ENCODE measurements around the gene DDX17.

DDX17 gene

DNA sequence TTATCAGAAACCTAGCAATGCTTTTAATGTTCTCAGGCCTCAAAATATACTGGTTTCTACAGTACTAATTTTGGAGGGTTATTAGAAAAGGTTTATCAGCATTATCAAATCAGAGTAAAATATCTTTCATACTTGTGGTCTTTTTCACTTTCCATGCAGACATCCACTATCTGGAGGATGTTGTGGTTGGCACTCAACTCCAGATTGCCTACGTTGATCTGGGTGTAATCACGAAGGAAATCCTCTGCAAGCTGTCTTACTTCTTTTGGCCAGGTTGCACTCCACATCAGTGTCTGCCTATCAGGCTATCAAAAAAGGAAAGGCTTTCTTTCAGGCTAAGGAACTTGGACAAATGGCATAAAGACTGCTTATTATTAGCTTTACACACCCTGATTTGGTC, 11.6 kb downstream of the DDX17 start:
- TF ChIP-seq, protein P1, sequence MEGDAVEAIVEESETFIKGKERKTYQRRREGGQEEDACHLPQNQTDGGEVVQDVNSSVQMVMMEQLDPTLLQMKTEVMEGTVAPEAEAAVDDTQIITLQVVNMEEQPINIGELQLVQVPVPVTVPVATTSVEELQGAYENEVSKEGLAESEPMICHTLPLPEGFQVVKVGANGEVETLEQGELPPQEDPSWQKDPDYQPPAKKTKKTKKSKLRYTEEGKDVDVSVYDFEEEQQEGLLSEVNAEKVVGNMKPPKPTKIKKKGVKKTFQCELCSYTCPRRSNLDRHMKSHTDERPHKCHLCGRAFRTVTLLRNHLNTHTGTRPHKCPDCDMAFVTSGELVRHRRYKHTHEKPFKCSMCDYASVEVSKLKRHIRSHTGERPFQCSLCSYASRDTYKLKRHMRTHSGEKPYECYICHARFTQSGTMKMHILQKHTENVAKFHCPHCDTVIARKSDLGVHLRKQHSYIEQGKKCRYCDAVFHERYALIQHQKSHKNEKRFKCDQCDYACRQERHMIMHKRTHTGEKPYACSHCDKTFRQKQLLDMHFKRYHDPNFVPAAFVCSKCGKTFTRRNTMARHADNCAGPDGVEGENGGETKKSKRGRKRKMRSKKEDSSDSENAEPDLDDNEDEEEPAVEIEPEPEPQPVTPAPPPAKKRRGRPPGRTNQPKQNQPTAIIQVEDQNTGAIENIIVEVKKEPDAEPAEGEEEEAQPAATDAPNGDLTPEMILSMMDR (IDR thresholded peaks at IDR 0.05; ENCODE audit: control extremely low read depth, extremely low read depth, low read depth, missing control alignments), result no peak
- no peak for DNase-seq (ENCODE audit: extremely low spot score)
- POLR2A ChIA-PET, result no interaction called here
- CTCF ChIA-PET, result interaction anchor here (1.0 kb wide), 1 partner anchor 11 kb away, joined by 3 read pairs; no protein-coding TSS in a partner anchor

DNA sequence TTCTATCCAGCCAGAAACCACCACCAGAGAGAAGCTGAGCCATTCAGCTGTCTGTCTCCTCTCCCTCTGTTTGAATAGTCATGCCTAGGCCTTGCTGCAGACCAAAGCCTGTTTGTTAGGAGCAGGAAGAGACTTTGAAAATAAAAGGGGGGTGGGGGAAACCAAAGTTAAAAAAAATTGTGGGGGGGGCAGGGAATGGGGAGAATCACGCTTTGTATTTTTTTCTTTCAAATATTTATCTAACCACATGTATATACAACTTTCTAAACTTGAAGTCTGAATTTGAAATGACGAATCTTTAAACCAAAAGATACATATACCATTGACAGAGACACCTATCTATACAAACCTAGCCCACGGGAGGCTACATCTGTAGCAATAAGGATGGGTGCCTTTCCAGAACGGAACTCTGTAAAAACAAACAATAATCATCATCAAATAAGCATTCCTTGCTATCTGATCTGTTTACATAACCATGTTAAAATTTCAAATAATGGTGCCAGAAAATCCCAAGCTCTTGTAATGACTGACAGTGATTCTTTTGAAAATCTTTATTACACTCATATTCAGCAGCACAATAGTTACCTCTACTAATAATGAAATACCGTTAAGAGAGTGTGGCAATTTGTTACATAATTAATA, 14.3 kb downstream of the DDX17 start:
- TF ChIP-seq, protein P1 (IDR thresholded peaks at IDR 0.05; ENCODE audit: control extremely low read depth, extremely low read depth, low read depth, missing control alignments), result no peak
- ChIA-PET CTCF (interaction anchor here (2.1 kb wide), 1 partner anchor 16 kb away, joined by 4 read pairs; no protein-coding TSS in a partner anchor), POLR2A (interaction anchor here (0.8 kb wide), 1 partner anchor 11 kb away, joined by 3 read pairs; no protein-coding TSS in a partner anchor)
- no peak for DNase-seq (ENCODE audit: extremely low spot score)

DNA sequence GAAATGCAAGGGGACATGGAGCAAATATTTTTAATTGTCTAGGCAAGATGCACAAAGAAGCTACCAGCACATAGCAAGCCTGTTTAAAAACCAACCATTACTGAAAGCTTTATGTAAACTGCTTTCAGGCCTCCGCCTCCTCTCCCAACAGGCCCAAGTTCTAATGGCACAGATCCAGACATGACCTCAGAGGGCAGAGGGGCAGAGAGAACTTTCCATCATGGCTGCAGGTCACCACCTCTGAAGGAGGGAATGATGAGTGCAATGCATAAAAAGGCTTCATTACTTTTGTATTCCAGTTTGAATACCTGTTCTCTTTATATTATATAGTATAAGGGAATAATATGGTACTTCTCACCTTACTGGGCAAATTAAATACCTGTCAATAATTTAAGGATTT, 15.2 kb downstream of the DDX17 start:
- CTCF ChIA-PET, result interaction anchor here (1.5 to 2.1 kb wide), 2 partner anchors 8 to 15 kb away, joined by 4 to 5 read pairs; no protein-coding TSS in a partner anchor
- DNase-seq (ENCODE audit: extremely low spot score), result no peak
- POLR2A ChIA-PET, result interaction anchor here (1.2 kb wide), 1 partner anchor 12 kb away, joined by 4 read pairs; no protein-coding TSS in a partner anchor
- TF ChIP-seq, protein P1 (IDR thresholded peaks at IDR 0.05; ENCODE audit: control extremely low read depth, extremely low read depth, low read depth, missing control alignments), result no peak

DNA sequence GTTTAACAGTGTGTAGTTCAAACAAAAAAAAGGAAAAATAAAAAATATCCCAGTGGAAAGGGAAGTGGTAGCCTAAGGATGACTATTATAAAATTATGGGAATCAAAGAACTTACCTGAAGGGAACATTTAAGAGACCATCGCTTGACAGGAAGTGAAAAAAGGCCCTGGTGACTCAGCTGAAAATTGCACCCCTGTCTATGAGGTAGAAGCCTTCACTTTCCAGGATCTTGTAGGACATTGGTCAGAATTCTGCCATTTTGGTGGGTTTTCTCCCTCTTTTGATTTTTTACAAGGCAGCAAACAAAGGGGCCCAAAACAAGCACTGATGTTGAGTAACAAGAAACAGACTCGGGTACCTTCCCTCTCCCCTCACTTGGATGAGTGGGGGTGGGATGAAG, 15.6 kb downstream of the DDX17 start:
- TF ChIP-seq, protein P1 (IDR thresholded peaks at IDR 0.05; ENCODE audit: control extremely low read depth, extremely low read depth, low read depth, missing control alignments), result no peak
- CTCF ChIA-PET, result interaction anchor here (1.5 to 2.1 kb wide), 3 partner anchors 9 to 76 kb away, joined by 3 to 5 read pairs (median 4); no protein-coding TSS in a partner anchor
- POLR2A ChIA-PET, result interaction anchor here (1.2 kb wide), 2 partner anchors 8 to 12 kb away, joined by 3 to 4 read pairs; no protein-coding TSS in a partner anchor
- DNase-seq (ENCODE audit: extremely low spot score), result no peak

DNA sequence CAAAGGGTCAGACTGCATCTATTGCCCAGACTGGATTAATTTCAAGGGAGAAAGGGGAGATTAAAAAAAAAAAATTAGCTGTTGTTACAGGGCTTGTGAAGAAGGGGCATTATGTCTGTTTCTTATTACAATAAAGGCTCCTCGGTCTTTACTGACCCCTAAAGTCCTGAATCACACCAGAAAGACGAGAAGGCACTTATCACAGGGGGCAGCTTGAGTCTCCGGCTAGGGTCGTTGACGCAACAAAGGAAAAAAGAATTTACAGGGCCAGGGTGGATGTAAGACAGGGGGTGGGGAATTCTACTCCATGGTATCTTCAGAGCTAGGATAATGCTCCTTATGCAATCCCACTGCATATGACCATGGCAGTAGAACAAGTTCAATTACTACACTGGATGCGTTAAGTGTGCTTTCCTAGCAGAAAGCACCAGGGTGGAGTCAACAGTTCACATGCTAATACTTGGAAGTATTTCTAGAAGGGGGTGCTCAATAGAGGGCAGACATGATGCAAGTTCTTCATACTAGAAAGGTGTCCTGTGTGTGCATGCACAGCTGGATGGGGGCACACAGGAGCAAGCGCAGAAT, 16.5 kb downstream of the DDX17 start:
- ChIA-PET CTCF (interaction anchor here (0.8 to 1.5 kb wide), 4 partner anchors 9 to 75 kb away, joined by 3 to 5 read pairs (median 3); no protein-coding TSS in a partner anchor), POLR2A (interaction anchor here (1.2 kb wide), 2 partner anchors 9 to 13 kb away, joined by 3 to 4 read pairs; no protein-coding TSS in a partner anchor)
- TF ChIP-seq, protein P1 (IDR thresholded peaks at IDR 0.05; ENCODE audit: control extremely low read depth, extremely low read depth, low read depth, missing control alignments), result no peak
- DNase-seq (ENCODE audit: extremely low spot score), result no peak

DNA sequence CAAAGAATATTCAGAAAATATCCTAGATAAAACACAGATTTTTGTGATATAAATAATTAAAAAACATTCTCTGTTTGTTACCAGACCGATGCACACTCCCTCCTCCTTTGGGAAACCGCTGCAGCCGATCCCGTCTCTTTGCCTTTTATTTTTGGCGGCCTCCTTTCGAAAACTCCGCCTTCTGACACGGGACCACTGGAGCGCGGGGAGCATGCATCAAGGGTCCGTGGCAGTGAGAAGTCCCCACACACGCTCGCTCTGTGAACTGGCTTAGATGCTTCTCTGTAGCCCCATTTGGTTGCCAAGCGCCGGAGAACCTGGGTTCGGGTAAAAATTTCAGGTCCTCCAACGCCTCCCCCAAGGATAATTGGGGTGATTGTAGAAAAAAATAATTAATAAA, 17.0 kb downstream of the DDX17 start:
- no peak for DNase-seq (ENCODE audit: extremely low spot score)
- ChIA-PET POLR2A (interaction anchor here (1.2 kb wide), 1 partner anchor 10 kb away, joined by 3 read pairs; no protein-coding TSS in a partner anchor), CTCF (interaction anchor here (0.8 to 1.5 kb wide), 3 partner anchors 13 to 75 kb away, joined by 3 read pairs; no protein-coding TSS in a partner anchor)
- TF ChIP-seq, protein P1 (IDR thresholded peaks at IDR 0.05; ENCODE audit: control extremely low read depth, extremely low read depth, low read depth, missing control alignments), result no peak
